ENCODE results near the gene ADGRB2. TPM values are rescaled to one million over a fixed set of nuclear protein-coding genes. Genes with fewer than 3 reads are reported as not detected.
A peak's percentile ranks its signal among the peaks of the same experiment; 100 is the strongest.

Gene ADGRB2
- total RNA-seq, 2 donors from 2014 or later = 0.24 to 4.5 TPM

DNA sequence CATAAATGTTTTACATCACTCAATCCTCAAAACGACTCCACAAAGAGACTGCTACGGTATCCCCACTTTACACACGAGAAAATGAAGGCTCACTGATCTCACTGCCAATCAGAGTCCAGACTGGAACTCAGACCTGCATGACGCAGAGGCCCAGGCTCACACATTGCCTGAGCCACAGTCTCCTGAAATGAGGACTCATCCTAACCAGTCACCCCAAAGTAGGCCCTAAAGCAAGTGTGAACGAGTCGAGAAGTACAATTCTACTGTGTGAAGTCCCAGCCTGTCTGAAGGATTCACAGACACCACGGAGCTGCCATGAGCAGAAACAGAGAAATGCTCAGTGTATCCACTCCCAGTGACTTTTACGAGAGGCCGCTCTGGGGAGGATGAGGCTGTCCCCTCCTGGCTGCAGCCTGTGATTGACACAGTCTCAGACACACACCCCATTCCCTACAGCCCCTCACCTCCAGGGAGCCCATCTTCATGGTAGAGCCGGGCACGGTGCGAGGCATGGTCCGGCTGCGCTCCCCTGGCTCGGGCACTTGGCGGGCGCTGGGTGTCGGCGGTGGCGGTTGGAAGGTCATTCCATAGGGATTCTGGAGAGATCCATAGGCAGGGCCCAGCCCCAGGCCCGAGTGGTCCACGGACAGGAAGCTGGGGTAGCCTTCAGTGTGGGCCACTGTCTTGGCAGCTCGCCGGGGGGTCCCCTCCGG, 33.6 kb downstream of the ADGRB2 start:
- H3K27me3 Mint-ChIP-seq = no peaks in the 10 kb centered on the region
- no peak for ATAC-seq (replicated peaks)
- H3K27ac Mint-ChIP-seq = no peak overlapping the region
- H3K36me3 Mint-ChIP-seq (ENCODE audit: low read depth) = no peaks in the 10 kb centered on the region
- H3K4me3 Mint-ChIP-seq = no peak overlapping the region
- H3K4me1 Mint-ChIP-seq = peaks cover 3% of the 10 kb centered on the region
- H3K9me3 Mint-ChIP-seq = no peaks in the 10 kb centered on the region

GRCh38 chr1:31727849-31728248, 36.3 kb downstream of the ADGRB2 start:
- Mint-ChIP-seq H3K4me3 (no peak overlapping the region), H3K9me3 (no peaks in the 10 kb centered on the region), H3K27ac (no peak overlapping the region), H3K4me1 (peaks cover 3% of the 10 kb centered on the region), H3K27me3 (no peaks in the 10 kb centered on the region), H3K36me3 (ENCODE audit: low read depth) (no peaks in the 10 kb centered on the region)
- ATAC-seq (replicated peaks) = no peak

- no peaks in the 10 kb centered on the region for H3K36me3 Mint-ChIP-seq (ENCODE audit: low read depth)
- no peak for ATAC-seq (replicated peaks)
- H3K4me3 Mint-ChIP-seq = no peak overlapping the region
Measured at GRCh38 chr1:31727195-31727594, 36.9 kb downstream of the ADGRB2 start.

GRCh38 chr1:31726715-31727114, 37.4 kb downstream of the ADGRB2 start:
- H3K27ac Mint-ChIP-seq = no peak overlapping the region
- no peaks in the 10 kb centered on the region for H3K9me3 Mint-ChIP-seq
- no peaks in the 10 kb centered on the region for H3K36me3 Mint-ChIP-seq (ENCODE audit: low read depth)
- no peak overlapping the region for H3K4me3 Mint-ChIP-seq
- H3K4me1 Mint-ChIP-seq = peaks cover 3% of the 10 kb centered on the region
- H3K27me3 Mint-ChIP-seq = peaks cover 8% of the 10 kb centered on the region
- ATAC-seq (replicated peaks) = no peak

More at GRCh38 chr1:31727195-31727594, 36.9 kb downstream of the ADGRB2 start:
- peaks cover 5% of the 10 kb centered on the region for H3K27me3 Mint-ChIP-seq
- H3K27ac Mint-ChIP-seq = no peak overlapping the region
- H3K4me1 Mint-ChIP-seq = peaks cover 3% of the 10 kb centered on the region
- no peaks in the 10 kb centered on the region for H3K9me3 Mint-ChIP-seq

DNA sequence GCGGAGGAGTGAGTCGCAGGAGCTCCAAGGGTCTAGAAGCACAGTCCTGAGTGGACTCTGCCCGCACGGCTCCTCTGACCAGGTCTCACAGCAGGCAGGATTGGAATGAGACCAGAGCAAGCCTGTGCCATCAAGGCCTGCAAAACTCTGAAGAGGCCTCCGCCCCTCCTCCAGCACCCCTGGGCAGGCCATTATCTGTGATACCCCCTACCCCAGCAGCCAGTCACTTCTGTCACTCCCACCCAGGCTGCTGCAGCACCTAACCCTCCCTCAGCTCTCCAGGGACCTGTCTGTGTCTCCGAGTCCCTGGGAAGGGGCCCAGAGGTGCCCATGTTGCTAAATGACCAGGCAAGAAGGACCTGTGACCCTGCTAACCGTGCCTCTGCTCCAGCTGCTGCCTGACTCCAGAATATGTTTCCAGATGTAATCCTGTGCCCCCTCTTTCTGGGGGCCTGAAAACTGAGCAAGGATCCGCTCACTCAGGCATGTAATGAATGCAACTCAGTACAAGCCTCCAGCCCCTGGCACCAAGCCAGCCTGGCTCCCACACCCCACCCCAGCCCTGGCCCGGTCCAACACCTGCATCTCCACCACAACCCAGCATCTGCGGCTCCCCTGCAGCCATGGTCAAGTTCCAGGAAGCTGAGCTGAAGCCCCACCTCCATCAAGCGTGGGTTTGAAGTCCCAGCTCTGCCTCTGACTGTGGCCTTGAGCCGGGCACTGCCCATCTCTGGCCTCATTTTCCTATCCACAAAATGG, 38.2 kb downstream of the ADGRB2 start:
- H3K27me3 Mint-ChIP-seq = peaks cover 9% of the 10 kb centered on the region
- H3K4me1 Mint-ChIP-seq = peaks cover 3% of the 10 kb centered on the region
- H3K4me3 Mint-ChIP-seq = no peak overlapping the region
- no peak for ATAC-seq (replicated peaks)
- no peaks in the 10 kb centered on the region for H3K9me3 Mint-ChIP-seq
- no peak overlapping the region for H3K27ac Mint-ChIP-seq
- H3K36me3 Mint-ChIP-seq (ENCODE audit: low read depth) = no peaks in the 10 kb centered on the region

- Mint-ChIP-seq H3K36me3 (ENCODE audit: low read depth) (no peaks in the 10 kb centered on the region), H3K4me3 (no peak overlapping the region), H3K9me3 (no peaks in the 10 kb centered on the region), H3K4me1 (peaks cover 3% of the 10 kb centered on the region), H3K27ac (no peak overlapping the region), H3K27me3 (peaks cover 13% of the 10 kb centered on the region)
- no peak for ATAC-seq (replicated peaks)
Measured at GRCh38 chr1:31725134-31725533, 39.0 kb downstream of the ADGRB2 start.

GRCh38 chr1:31723828-31724359, 40.2 kb downstream of the ADGRB2 start:
- H3K36me3 Mint-ChIP-seq (ENCODE audit: low read depth) = no peaks in the 10 kb centered on the region
- no peak overlapping the region for H3K27ac Mint-ChIP-seq
- no peak overlapping the region for H3K4me3 Mint-ChIP-seq
- H3K9me3 Mint-ChIP-seq = no peaks in the 10 kb centered on the region
- no peaks in the 10 kb centered on the region for H3K4me1 Mint-ChIP-seq
- ATAC-seq (replicated peaks) = no peak
- peaks cover 13% of the 10 kb centered on the region for H3K27me3 Mint-ChIP-seq

- Mint-ChIP-seq H3K9me3 (no peaks in the 10 kb centered on the region), H3K36me3 (ENCODE audit: low read depth) (no peaks in the 10 kb centered on the region), H3K4me3 (no peak overlapping the region), H3K27me3 (peaks cover 37% of the 10 kb centered on the region), H3K27ac (no peak overlapping the region), H3K4me1 (no peaks in the 10 kb centered on the region)
- no peak for ATAC-seq (replicated peaks)
Measured at GRCh38 chr1:31718327-31718897, 45.7 kb downstream of the ADGRB2 start.

GRCh38 chr1:31717341-31717740, 46.8 kb downstream of the ADGRB2 start:
- H3K4me3 Mint-ChIP-seq = no peak overlapping the region
- peaks cover 42% of the 10 kb centered on the region for H3K27me3 Mint-ChIP-seq
- no peaks in the 10 kb centered on the region for H3K36me3 Mint-ChIP-seq (ENCODE audit: low read depth)
- H3K27ac Mint-ChIP-seq = no peak overlapping the region
- no peaks in the 10 kb centered on the region for H3K9me3 Mint-ChIP-seq
- no peak for ATAC-seq (replicated peaks)
- no peaks in the 10 kb centered on the region for H3K4me1 Mint-ChIP-seq

- peak overlapping the region; percentile 59 for H3K4me3 Mint-ChIP-seq
- no peak for ATAC-seq (replicated peaks)
- H3K4me1 Mint-ChIP-seq = no peaks in the 10 kb centered on the region
- H3K27ac Mint-ChIP-seq = no peak overlapping the region
- H3K27me3 Mint-ChIP-seq = peaks cover 35% of the 10 kb centered on the region
- H3K9me3 Mint-ChIP-seq = no peaks in the 10 kb centered on the region
- no peaks in the 10 kb centered on the region for H3K36me3 Mint-ChIP-seq (ENCODE audit: low read depth)
Measured at GRCh38 chr1:31715873-31716220, 48.3 kb downstream of the ADGRB2 start.

DNA sequence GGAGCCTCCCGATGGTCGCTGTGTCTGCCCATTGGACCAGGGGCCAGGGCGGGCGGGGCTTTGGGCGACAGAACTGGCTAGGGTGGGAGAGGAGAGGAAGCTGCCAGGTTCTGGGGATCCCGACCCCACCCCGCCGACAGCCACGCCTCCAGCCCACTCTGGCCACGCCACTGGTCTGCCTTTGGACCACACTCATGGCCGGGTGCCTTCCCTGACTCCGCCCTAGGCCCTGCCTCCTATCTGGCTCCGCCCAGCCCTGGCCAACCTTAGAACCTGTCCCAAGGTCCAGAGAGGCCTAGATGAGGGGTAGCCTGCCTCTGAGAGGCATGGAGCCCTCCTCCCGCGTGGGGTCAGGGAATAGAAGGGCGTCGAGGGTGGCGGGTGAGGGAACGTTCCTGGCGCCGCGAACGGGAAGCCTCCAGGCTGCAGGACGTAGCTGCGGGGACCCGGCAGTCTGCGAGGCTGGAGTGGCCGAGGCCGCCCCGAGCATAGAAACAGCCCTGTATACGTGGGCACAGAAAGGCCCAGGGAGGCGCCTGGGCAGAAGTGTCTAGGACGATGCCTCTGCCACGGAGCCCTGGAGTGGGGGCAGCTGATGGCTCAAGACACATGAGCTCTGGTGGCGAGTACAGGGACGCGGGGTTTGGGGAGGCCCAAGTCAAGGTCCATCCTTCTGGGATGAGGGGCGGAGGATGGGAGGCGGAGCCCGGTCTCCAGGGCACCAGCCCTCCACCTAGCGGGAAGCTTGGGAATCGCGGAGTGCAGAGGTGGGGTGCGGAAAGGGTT, 48.9 kb downstream of the ADGRB2 start:
- Mint-ChIP-seq H3K4me1 (no peaks in the 10 kb centered on the region), H3K27ac (no peak overlapping the region), H3K9me3 (no peaks in the 10 kb centered on the region), H3K36me3 (ENCODE audit: low read depth) (no peaks in the 10 kb centered on the region), H3K27me3 (peaks cover 32% of the 10 kb centered on the region), H3K4me3 (peak overlapping the region; percentile 59)
- peak; percentile 85 for ATAC-seq (replicated peaks)

DNA sequence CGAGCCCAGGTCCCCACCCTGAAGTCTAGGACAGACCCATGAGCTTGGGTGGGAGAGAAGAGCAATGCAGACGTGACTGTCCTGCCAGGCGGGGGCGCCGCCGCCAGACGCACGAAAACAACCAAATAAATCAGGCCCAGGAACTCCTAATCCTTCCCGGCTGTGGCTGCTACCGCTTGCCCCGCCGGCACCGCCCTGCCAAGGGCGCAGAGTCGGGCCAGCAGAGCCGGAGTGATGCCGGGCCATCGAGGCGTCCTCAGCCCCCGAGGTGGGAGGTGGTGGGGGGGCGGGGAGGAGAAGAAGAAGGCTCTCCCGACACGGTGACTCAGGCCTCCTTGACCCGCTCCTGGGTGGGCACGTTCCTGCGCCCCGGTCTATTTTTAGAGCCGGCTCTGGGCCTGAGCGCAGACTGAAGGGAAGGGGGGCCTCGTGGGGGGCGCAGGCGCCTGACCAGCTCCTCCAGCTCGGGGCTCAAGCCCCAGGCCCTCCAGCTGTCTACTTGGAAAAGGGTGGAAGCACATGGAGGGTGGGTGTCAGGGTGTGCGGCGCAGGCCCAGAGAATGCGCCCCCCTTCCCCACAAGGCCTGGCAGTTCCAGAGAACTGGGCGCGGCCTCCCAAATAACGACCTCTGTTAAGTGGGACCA, 49.6 kb downstream of the ADGRB2 start:
- Mint-ChIP-seq H3K4me1 (no peaks in the 10 kb centered on the region), H3K4me3 (peak overlapping the region; percentile 59), H3K9me3 (no peaks in the 10 kb centered on the region), H3K27ac (no peak overlapping the region), H3K27me3 (peaks cover 32% of the 10 kb centered on the region), H3K36me3 (ENCODE audit: low read depth) (no peaks in the 10 kb centered on the region)
- peak; percentile 35 for ATAC-seq (replicated peaks)

- no peaks in the 10 kb centered on the region for H3K9me3 Mint-ChIP-seq
- H3K4me1 Mint-ChIP-seq = peaks cover 3% of the 10 kb centered on the region
- H3K27ac Mint-ChIP-seq = no peak overlapping the region
Measured at GRCh38 chr1:31712630-31713029, 51.5 kb downstream of the ADGRB2 start.

DNA sequence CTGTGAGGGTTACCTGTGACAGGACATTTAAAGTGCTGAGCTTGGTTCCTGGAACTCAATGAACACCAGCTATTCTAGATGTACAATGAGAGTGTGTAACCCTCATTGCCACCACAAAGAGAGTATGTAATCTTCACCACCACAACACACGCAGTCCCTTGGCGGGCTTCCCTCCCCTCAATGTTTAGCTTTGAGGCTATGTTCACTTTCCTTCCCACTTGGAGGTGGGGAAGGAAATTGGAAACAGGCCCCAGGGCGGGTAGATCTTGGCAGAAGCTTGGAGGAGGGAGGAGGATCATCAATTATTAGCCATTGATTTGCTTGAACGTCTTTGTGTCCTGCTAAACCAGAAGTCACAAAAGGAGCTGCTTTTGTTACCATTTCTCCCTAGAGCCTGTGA, 52.1 kb downstream of the ADGRB2 start:
- H3K4me3 Mint-ChIP-seq = no peak overlapping the region
- no peak for ATAC-seq (replicated peaks)
- no peaks in the 10 kb centered on the region for H3K36me3 Mint-ChIP-seq (ENCODE audit: low read depth)
- peaks cover 28% of the 10 kb centered on the region for H3K27me3 Mint-ChIP-seq
- no peak overlapping the region for H3K27ac Mint-ChIP-seq
- H3K9me3 Mint-ChIP-seq = no peaks in the 10 kb centered on the region
- peaks cover 5% of the 10 kb centered on the region for H3K4me1 Mint-ChIP-seq

More at GRCh38 chr1:31712630-31713029, 51.5 kb downstream of the ADGRB2 start:
- Mint-ChIP-seq H3K36me3 (ENCODE audit: low read depth) (no peaks in the 10 kb centered on the region), H3K4me3 (no peak overlapping the region), H3K27me3 (peaks cover 32% of the 10 kb centered on the region)
- no peak for ATAC-seq (replicated peaks)
